Lung (tissue), 12 donors: ENCODE results near the gene TMEM91. TPM values are rescaled to one million over a fixed set of nuclear protein-coding genes. Genes with fewer than 3 reads are reported as not detected.
"Not testable (repeated sequence)": the region's sequence is repeated elsewhere in the genome, so short reads cannot be mapped to it uniquely, and the experiment has no call there.

Experiments
- ATAC-seq: fragments of 200-7000 bp; cut with Tn5 transposase; one replicate; pipeline ENCODE4 v1.9.1; 2020; ENCODE audit warnings: moderate number of reproducible peaks; ENCODE audit not compliant: insufficient read depth, low FRiP score
- DNase-seq, 3 donors: peaks; one replicate each; pipeline ENCODE4 v3.0.0-alpha.2; 2013 to 2017
- H3K27ac ChIP-seq, 2 donors: one replicate each; pipeline ENCODE4 v1.5.1; 2013; ENCODE audit warnings: mild to moderate bottlenecking in 2 of 2, moderate library complexity in 2 of 2, control low read depth in 1 of 2, inconsistent platforms in 1 of 2, low read depth in 1 of 2, low read length in 1 of 2
- H3K27me3 ChIP-seq, 3 donors: one replicate each; pipeline ENCODE4 v1.5.1; 2013; ENCODE audit warnings: low read length in 2 of 3; ENCODE audit not compliant: control insufficient read depth in 3 of 3, insufficient read depth in 3 of 3
- H3K36me3 ChIP-seq, 4 donors: one replicate each; pipeline ENCODE4 v1.5.1; 2013; ENCODE audit warnings: low read length in 4 of 4, mild to moderate bottlenecking in 1 of 4, moderate library complexity in 1 of 4; ENCODE audit not compliant: control insufficient read depth in 4 of 4, insufficient read depth in 4 of 4
- H3K4me1 ChIP-seq, 5 donors: one replicate each; pipeline ENCODE4 v1.5.1; 2013; ENCODE audit warnings: low read length in 5 of 5, mild to moderate bottlenecking in 2 of 5, moderate library complexity in 1 of 5; ENCODE audit not compliant: control insufficient read depth in 5 of 5, insufficient read depth in 5 of 5
- H3K4me3 ChIP-seq: one replicate; pipeline ENCODE4 v1.5.1; 2013; ENCODE audit warnings: mild to moderate bottlenecking, control low read depth, moderate library complexity
- H3K9ac ChIP-seq, 2 donors: one replicate each; pipeline ENCODE4 v1.5.1; 2013; ENCODE audit warnings: low read length in 2 of 2, control low read depth in 1 of 2; ENCODE audit not compliant: insufficient read depth in 1 of 2
- H3K9me3 ChIP-seq, 4 donors: one replicate each; pipeline ENCODE4 v1.5.1; 2013; ENCODE audit warnings: low read length in 3 of 4, mild to moderate bottlenecking in 1 of 4, moderate library complexity in 1 of 4; ENCODE audit not compliant: control insufficient read depth in 4 of 4, insufficient read depth in 3 of 4
- CTCF ChIP-seq: IDR thresholded peaks from 2 replicates; pipeline ENCODE4 v1.5.1; 2012; ENCODE audit warnings: mild to moderate bottlenecking; ENCODE audit errors: control extremely low read depth, extremely low read depth
- WGBS, 2 donors: extraction: QIAGEN DNeasy Blood & Tissue Kit; methylation state at CpG; one replicate each; pipeline ENCODE4 v1.1.7; 2013; 5-methylcytosine and 5-hydroxymethylcytosine counted together
- polyA plus RNA-seq, 2 donors: library from polyadenylated mRNA; stranded (reverse); fragments of 200-250 nt; gene quantifications; one replicate each; pipeline ENCODE4 v1.2.1, GENCODE V29; 2013
- total RNA-seq, 2 donors: library from RNA; depleted of rRNA in 1 of 2; stranded (reverse); fragments of >200 nt in 1 of 2; gene quantifications; one replicate each; pipeline ENCODE4 v1.2.1, GENCODE V29; 2014 to 2021
- donor health status: control.
- donor health status: control.
- donor health status: Bipolar disorder and iron deficiency.
- donor health status: healthy.
- donor health status: DM: yes; HTN: yes; CAD: no.

Gene TMEM91
- total and polyA plus RNA-seq, 4 donors = 13.6 to 39.8 (median 17.0) TPM

- ATAC-seq (no peak), DNase-seq (no peak)
- peaks cover 4 to 25% (median 8%) of the 10 kb centered on the region in 4 donors for H3K36me3 ChIP-seq
These were observed 32.2 kb upstream of the TMEM91 start for GRCh38 chr19:41344162-41344561.

GRCh38 chr19:41346916-41347315, 29.4 kb upstream of the TMEM91 start:
- H3K36me3 ChIP-seq = peaks cover 1 to 21% (median 7%) of the 10 kb centered on the region in 4 donors

More at GRCh38 chr19:41344162-41344561, 32.2 kb upstream of the TMEM91 start:
- TF ChIP-seq CTCF = no peak
- no peak overlapping the region for H3K9ac ChIP-seq
- H3K4me3 ChIP-seq = no peak overlapping the region
- H3K9me3 ChIP-seq = no peaks in the 10 kb centered on the region
- 94 to 100% methylated on average over 2 of the region's 2 CpGs for WGBS, 2 donors
- H3K4me1 ChIP-seq = no peaks in the 10 kb centered on the region
- H3K27ac ChIP-seq = no peak overlapping the region
- H3K27me3 ChIP-seq = no peaks in the 10 kb centered on the region

DNA sequence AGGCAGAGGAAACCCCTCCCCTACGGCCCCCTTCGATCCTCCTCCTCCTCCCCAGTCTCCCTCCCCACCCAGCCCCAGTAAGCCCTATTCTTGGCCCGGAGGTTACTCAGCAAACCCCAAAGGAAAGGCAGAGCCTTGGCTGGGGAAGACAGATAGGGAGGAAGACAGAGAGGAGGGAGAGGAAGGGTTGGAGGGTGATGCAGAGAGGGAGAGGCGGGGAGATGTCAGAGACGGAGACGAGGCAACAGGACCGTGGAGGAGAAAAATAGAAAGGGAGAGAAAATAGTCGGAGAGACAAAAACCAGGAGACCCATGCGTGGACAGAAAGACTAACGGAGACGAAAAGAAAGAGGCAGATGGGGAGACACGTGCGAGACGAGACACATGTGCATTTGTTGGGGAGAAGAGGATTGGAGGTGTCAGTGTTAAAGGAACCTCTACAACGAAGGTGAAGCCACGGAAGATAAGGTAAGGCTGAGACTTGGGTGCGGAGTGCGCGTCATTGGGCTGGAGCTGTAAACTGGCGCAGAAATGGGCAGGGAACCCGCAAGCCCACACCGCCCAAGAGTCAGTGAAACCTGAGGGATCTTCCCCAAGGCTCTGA, 25.5 kb upstream of the TMEM91 start:
- WGBS, 2 donors = 4 to 6% methylated on average over 22 of the region's 22 CpGs
- Histone ChIP-seq H3K36me3 (peaks cover 0 to 2% (median 0%) of the 10 kb centered on the region in 4 donors), H3K27me3 (peaks cover 0 to 15% (median 0%) of the 10 kb centered on the region in 3 donors), H3K9ac (peak overlapping the region in 1 of 2 donors; percentile 19), H3K27ac (peak overlapping the region in 1 of 2 donors; percentile 57), H3K4me3 (peak overlapping the region; percentile 85), H3K9me3 (peaks cover 0 to 2% (median 0%) of the 10 kb centered on the region in 4 donors), H3K4me1 (peaks cover 0 to 32% (median 9%) of the 10 kb centered on the region in 5 donors)
- ATAC-seq (no peak), DNase-seq (peak in 1 of 3 donors; percentile 11)
- TF ChIP-seq CTCF = no peak

More at GRCh38 chr19:41346916-41347315, 29.4 kb upstream of the TMEM91 start:
- not testable (repeated sequence) for H3K9me3 ChIP-seq, H3K27me3 ChIP-seq, DNase-seq, H3K4me3 ChIP-seq, H3K9ac ChIP-seq, H3K4me1 ChIP-seq, H3K27ac ChIP-seq, ATAC-seq
- WGBS, 2 donors = 95 to 96% methylated on average over 9 of the region's 9 CpGs

DNA sequence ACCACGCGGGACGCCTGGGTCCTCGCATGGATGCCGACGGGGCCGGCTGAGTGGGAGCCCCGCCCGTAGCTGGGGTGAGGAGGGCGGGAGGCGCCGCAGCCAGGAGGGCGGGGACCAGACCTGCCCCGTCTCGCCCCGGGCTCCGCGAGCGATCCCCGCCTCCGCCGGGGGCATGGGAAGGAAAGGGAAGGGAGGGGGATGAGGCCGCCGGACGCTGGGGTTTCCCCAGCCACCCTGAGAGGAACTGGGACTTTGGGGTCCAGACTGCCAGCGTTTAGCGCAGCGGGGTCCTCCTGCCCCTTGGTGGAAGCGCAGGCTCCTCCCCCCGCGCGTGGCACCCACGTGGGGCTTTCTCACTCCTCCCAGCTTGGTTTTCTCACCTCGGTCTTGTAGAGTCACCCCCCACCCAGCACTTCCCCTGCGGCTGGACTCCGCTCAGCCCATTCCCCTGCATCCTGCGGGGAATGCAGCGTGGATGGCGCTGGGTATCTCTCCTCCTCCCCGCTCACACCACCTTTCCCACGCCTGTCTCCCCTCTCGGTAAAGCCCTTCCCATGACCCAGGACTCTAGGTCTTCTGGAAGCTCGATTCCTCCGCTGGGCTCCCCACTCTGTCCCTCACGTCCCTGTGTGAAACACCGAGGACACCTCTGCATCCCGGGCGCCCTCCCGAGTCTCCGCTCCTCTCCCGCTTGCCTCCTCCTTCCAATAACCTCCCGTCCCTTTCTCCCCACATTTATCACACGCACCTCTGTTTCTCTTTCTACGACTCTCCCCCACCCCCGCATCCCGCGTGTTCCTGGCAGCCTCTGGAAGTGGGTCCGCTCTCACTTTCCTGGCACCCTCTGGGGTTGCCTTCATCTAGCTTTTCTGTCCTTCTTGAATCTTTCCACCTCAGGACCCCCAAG, 24.7 kb upstream of the TMEM91 start:
- Histone ChIP-seq H3K4me3 (peak overlapping the region; percentile 85), H3K27ac (peak overlapping the region in 1 of 2 donors; percentile 57), H3K27me3 (peaks cover 0 to 15% (median 0%) of the 10 kb centered on the region in 3 donors), H3K9ac (no peak overlapping the region), H3K9me3 (peaks cover 0 to 2% (median 0%) of the 10 kb centered on the region in 4 donors), H3K4me1 (peaks cover 0 to 32% (median 9%) of the 10 kb centered on the region in 5 donors), H3K36me3 (peaks cover 0 to 2% (median 0%) of the 10 kb centered on the region in 4 donors)
- DNase-seq (peak in 2 of 3 donors; percentile 17 to 33), ATAC-seq (peak; percentile 51)
- TF ChIP-seq CTCF = no peak
- WGBS, 2 donors = 0% methylated on average over 55 to 58 of the region's 58 CpGs
